ENCODE measurements around the gene MAPKAP1. TPM values are rescaled to one million over a fixed set of nuclear protein-coding genes. Genes with fewer than 3 reads are reported as not detected.

MAPKAP1 gene
- total and polyA plus RNA-seq, 2 experiments from 2014 or later = 68.4 to 98.5 TPM

DNA sequence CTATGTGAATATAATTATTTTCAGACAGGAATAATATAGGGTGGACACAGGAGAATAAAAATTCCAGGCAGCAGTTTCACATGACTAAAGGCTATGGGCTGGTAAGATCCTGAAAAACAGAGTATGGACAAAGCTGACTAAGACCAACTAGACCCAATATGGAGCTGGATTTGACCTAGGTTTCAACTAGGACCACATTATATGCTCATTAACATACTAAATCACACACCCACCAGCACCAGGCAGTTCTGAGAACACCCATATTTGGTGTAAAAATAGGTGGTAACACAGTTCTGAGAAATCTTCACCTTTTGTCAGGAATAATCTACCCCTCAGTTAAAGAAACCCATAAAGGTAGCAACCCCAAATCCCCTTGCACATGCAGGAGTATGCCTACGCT lies 64.7 kb downstream of the MAPKAP1 start:
- Histone ChIP-seq H3K36me3 (ENCODE audit: insufficient read depth) (no peaks in the 10 kb centered on the region; the same call in 1 of the 2 replicates), H3K4me2 (no peak overlapping the region), H3K27ac (ENCODE audit: low read depth) (no peak overlapping the region), H2AFZ (no peak overlapping the region), H3K4me1 (ENCODE audit: insufficient read depth) (peaks cover 36% of the 10 kb centered on the region), H3K4me3 (no peak overlapping the region), H4K20me1 (replicated peaks; ENCODE audit: insufficient read depth) (0 out of 2 replicates have a peak, but pooled peaks cover 4% of the 10 kb centered on the region), H3K27me3 (ENCODE audit: insufficient read depth) (no peaks in the 10 kb centered on the region), H3K9me2 (ENCODE audit: insufficient read depth) (no peaks in the 10 kb centered on the region; the same call in 1 of the 2 replicates), H3F3A (replicated peaks; ENCODE audit: low read depth) (no peaks in the 10 kb centered on the region), H3K79me2 (replicated peaks; ENCODE audit: insufficient read depth) (peaks cover 86% of the 10 kb centered on the region)
- Mint-ChIP-seq H3K36me3 (ENCODE audit: low read depth) (no peaks in the 10 kb centered on the region), H3K4me3 (no peak overlapping the region), H3K9me3 (no peaks in the 10 kb centered on the region), H3K27ac (no peak overlapping the region), H3K27me3 (ENCODE audit: insufficient read depth, low read depth, poor library complexity) (peaks cover 7% of the 10 kb centered on the region), H3K4me1 (peaks cover 33% of the 10 kb centered on the region)
- no peak for DNase-seq (ENCODE audit: low spot score)
- TF ChIP-seq CREB1 (CRISPR knock-in tag; IDR thresholded peaks at IDR 0.05; ENCODE audit: low read depth) (no peak), ZNF331 (CRISPR knock-in tag; IDR thresholded peaks at IDR 0.05; ENCODE audit: low read depth) (no peak), NANOG (IDR thresholded peaks at IDR 0.05; ENCODE audit: borderline replicate concordance) (no peak), ZNF462 (CRISPR knock-in tag; IDR thresholded peaks at IDR 0.05) (no peak)
- TF ChIP-seq, protein P1, sequence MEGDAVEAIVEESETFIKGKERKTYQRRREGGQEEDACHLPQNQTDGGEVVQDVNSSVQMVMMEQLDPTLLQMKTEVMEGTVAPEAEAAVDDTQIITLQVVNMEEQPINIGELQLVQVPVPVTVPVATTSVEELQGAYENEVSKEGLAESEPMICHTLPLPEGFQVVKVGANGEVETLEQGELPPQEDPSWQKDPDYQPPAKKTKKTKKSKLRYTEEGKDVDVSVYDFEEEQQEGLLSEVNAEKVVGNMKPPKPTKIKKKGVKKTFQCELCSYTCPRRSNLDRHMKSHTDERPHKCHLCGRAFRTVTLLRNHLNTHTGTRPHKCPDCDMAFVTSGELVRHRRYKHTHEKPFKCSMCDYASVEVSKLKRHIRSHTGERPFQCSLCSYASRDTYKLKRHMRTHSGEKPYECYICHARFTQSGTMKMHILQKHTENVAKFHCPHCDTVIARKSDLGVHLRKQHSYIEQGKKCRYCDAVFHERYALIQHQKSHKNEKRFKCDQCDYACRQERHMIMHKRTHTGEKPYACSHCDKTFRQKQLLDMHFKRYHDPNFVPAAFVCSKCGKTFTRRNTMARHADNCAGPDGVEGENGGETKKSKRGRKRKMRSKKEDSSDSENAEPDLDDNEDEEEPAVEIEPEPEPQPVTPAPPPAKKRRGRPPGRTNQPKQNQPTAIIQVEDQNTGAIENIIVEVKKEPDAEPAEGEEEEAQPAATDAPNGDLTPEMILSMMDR (conservative IDR thresholded peaks at IDR 0.05; ENCODE audit: low read depth in 2 of 2) = no peak
- ATAC-seq = no peak

Data from GM23338 (cell line).